HG03060 (cell line): Measurements from ENCODE around the gene LAD1.

ENCODE experiments used
- ATAC-seq: cut with Tn5 transposase; IDR thresholded peaks from one replicate; pipeline ENCODE4 v1.9.1; 2021; ENCODE audit warnings: low read depth, moderate number of reproducible peaks; ENCODE audit not compliant: unreplicated experiment

LAD1 gene

DNA sequence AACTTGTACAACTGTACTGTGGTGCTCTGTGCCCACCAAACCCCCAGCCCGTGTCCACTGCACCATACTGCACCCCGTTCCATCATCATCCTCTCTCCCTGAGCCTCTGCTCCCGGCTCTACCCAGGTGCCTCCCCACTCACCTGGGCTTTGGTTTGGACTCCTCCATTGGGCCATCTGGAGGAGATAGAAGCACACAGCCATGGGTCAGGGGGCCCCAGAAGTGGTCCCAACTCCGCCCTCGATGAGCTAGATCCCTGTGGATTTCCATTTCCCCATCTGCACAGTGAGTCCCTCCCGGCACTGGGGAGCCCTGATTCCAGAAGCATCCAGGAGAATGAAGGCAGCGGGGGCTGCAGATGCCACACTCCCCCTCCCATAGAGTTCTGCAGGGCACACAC, 32.4 kb downstream of the LAD1 start:
- no peak for ATAC-seq

DNA sequence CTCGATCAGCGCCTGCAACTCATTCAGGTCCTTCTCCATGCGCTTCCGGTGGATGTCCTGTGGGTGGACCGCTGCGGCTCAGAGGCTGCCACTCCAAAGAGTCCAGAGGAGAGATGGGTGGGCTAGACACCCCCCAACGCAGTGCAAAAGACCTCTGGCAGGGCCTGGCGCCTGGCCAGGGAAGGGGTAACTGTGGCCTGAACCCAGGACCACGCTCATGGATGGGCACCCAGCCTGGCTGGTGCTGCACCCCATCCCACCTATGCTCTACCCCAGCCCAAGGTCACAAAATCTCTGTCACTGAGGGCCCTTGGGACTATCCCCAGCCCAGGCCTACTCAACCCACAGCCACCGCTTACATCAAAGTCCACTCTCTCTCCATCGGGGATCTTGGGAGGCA, 33.9 kb downstream of the LAD1 start:
- no peak for ATAC-seq

DNA sequence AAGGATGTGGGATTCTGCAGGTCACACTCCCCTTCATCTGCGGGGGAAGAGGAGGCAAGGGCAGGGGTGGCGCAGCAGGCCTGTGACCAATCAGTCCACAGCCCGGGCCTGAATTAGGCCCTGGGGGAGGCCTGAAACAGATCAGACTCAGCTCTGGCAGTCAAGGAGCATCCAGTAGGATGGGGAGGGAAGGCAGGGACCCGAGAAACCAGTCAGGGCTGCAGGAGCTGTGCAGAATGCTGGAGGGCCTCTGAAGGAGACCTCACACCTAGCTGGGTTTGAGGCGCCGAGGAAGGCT, 34.4 kb downstream of the LAD1 start:
- ATAC-seq, result no peak

DNA sequence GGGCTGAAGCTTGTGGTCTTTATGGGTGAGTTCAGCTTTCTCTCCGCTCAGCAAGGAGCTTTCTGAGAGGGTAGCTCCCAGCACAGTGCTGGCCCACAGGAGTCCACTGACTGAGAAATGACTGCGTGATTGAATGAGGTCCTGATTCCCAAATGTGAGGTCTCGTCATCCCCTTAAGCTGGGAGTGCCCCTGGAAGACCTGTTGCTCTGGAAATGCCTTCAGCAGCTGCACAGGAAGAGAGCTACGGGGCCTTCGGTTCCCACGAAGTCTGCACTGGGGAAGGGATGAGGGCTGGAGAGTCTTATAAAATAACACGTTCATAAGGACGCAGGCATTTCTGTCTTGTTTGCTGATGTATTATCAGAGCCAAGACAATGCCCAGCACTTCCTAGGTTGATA, 35.7 kb downstream of the LAD1 start:
- ATAC-seq, result no peak

DNA sequence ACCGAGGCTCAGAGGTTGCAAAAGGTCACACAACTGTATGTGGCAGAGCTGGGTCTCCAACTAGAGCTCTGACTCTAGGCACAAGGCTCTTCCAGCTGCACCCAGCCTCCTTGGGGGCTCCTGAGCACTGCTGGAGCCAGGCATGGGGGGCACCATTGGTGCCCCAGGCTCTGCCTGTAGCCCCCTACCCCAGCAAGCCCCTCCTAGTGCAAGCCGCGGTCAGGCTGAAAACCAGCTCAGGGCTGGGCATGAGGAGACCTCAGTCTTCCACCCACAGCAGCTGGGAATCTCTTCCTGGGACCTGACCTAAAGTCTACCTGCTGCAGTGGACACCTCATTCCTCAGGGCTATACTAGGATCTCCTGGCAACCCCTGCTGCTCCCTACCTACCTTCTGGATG, 36.2 kb downstream of the LAD1 start:
- no peak for ATAC-seq

DNA sequence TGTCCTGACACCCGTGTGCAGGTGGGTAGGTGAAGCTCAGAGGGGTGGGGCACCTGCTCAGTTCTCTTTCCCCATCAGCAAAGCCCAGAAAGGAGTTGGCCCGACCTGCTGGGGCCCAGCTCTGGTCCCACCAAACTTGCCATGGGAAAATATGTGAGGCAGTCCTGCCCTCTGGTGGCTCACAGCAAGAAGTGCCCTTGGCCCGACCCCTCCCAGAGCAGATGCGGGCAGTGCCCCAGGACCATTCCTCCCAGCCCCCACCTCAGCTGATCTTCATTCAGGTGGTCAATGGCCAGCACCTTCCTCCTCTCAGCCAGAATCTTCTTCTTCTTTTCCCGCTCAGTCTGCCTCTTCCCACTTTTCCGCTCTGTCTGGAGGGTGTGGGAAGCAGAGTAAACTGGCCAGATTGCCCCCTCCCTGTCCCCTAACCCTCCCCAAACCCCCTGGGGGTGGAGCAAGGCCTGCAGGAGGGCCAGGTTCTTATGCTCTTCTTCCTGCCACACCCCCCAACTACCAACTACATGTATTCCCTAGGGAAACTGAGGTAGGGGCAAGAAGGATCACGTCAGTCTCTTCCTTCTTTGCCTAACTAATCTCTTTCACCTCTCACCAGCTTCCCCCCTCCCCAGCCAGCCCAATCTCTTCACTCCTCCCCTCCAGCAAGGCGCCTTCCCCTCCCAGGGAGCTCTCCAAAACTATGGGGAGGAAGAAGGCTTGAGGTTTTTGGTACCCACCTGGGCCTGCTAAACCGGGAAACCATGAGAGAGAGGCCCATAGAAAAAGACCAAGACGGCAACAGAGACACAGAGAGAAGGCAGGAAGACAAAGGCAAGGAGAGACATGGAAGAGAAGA, 37.2 kb downstream of the LAD1 start:
- ATAC-seq, result no peak

DNA sequence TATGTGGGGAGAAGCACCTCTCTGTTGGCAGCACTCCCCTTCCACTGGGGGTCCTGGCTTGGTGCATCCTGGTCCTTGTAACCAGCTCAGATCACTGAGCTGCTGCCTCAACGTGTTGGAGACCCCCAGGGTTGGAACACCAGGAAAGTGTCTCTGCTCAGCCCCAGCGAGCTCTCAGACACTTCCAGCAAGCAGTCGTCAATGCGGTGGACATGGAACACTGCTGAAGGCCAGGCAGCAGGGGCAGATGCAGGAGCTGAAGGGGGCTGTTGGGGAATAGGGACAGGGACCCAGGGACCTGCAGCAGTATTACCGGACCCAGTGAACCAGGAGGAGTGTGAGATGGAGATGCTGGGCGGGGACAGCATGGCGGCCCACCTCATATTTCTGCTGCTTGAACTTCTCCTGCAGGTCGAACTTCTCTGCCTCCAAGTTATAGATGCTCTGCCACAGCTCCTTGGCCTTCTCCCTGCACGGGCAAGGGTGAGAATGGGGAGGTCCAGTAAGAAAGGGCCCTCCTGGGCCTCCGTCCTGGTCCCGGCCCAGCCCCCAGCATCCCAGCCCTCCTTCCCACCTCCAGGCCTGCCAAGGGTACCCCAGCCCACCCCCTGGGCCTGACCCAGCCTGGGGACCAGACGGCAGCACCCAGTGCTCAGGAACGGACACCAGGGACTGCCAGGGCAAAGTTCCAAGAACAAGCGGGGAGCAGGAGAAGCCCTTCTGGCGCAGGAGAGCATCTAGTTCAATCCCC, 38.0 kb downstream of the LAD1 start:
- no peak for ATAC-seq

DNA sequence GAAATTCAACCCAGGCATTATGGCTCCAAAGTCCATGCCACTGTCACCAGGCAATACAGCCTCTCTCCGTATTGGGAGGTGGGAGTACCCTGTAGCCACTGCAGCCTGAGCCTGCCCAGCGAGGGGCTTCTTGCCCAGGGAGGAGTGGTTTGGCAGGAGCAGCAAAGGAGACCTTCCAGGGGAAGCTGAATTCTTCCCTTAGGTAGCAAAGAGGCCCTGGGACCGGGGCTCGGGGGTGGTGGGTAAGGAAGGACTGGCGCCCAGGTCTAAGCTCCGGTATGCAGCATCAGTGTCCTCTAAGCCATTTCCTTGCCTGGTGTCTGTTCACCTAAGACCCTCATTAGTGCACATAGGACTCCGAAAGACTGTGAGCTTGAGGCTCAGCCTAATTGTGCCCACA, 38.6 kb downstream of the LAD1 start:
- ATAC-seq, result no peak

DNA sequence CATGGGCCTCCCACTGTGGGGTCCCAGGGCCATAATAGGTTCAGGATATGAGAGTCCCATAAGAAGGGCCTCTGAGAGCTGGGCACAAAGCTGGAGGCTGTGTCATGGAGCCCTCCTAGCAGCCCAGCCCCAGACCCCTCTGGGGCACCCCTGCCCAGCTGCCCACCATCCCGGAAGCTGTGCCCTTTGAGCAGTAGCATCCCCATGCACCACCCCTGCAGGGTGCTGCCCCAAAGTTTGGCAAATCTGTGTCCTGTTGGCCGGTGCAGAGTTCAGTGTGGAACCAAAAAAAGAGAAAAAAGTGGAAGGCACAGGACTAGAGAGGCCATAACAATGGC, 39.3 kb downstream of the LAD1 start:
- ATAC-seq, result no peak

DNA sequence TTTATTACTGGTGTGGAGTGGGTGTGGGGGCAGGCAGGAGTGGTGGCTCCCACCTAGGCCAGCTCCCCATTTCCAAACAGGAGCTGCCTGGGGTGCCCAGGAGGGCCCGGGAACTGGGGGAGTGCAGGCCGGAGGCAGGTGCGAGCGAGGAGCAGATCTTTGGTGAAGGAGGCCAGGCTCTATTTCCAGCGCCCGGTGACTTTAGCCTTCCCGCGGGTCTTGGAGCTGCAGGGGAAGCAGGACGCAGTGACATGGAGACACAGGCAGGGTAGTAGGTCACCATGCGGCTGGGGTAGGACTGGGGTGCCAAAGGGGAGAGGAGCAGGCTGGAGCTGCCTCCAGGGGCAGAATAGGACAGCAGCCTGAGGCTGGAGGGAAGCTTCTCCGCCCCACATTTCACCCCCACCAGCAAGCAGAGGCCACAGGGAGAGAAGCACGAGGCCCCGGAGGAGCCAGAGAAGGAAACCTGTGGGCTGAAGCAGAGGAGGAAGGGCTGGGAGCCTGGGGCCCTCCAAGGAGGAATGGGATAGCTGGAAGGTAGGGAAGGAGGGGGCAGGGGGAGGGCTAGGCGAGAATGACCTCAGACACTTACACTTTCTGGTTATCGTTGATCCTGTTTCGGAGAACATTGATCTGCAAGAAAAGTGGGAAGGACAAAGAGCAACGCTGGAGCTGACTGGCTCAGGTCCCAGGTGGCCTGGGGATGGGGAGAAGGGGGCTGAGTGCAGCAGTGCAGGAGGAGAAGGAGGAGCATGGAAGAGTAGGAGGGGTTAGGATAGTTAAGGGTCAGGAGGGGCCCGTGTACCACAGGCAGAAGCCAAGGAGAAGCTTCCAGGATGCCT, 39.9 kb downstream of the LAD1 start:
- ATAC-seq, result no peak

DNA sequence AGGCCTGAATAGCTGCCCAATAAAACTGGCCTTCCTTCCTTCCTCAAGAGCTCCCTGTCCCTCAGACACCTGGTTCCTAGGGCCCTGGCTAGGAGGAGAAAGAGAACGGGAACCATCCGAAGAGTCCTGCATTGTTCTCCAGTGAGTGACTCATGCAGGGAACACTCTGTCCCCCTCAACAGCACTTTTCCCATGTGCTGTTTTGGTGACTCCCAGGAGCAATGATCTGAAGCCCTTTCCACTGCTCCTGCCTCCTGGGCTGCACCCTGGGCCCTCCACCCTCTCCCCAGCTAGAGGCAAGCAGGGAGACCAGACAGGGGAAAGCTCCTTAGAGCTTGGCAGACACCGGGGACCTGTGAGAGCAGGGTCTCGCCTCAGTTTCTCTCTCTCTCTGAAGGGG, 40.5 kb downstream of the LAD1 start:
- no peak for ATAC-seq

DNA sequence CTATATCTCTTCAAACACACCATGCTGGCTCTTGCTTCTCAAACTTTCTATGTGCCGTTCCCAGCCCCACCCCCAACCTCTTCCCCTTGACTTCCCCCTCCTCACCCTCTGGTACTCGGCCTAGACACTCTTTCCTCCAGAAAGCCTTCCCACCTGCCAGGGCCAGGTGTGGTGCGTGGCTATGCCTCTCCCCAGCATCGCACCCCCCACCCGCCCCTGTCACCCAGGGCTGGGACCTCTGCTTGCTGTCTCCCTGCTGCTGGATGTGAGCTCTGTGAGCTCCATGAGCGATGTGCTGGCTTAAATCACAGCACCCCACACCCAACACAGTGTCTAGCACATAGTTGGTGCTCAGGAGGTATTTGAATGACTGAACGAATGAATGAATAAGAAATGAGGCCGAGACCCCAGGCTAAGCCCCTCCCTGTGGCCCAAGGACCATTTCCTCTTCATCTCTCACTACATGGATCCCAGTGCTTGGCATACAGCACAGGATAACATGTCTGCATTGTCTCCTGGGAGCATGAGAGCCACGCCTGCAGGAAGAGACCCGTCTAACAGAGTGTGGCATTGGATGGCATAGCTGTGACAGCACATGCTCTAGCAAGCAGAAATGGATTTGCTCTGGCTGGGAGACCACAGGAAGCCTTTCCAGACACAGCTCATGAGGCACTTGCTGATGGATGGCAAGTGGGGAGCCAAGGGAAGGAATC, 41.3 kb downstream of the LAD1 start:
- no peak for ATAC-seq

DNA sequence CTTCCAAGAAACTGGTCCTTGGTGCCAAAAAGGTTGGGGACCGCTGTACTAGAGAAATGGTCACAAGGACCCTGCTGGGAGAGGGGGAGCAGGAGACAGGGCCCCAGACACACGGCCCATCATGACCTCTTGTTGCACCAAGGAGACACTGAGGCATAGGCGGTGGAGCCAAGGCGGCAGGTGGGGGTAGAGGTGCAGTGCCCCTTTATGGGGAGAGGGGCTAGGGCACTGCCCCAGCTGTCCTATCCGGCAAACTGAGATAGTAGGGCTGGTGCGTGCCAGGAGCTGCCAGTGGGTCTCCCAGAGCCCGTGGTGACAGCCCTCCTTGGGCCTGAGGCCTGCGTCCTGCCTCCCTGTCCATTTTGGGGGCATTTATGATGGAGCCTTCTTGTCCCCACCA, 41.9 kb downstream of the LAD1 start:
- no peak for ATAC-seq

DNA sequence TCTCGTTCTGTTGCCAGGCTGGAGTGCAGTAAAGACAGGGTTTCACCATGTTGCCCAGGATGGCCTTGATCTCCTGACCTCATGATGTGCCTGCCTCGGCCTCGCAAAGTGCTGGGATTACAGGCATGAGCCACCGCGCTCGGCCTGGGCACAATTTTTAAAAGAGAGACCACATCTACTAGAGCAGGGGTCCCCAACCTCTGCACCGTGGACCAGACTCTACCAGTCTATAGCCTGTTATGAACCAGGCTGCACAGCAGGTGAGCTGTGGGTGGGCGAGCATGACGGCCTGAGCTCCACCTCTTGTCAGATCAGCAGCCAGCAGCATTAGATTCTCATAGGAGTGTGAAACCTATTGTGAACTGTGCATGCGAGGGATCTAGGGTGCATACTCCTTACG, 42.4 kb downstream of the LAD1 start:
- no peak for ATAC-seq

DNA sequence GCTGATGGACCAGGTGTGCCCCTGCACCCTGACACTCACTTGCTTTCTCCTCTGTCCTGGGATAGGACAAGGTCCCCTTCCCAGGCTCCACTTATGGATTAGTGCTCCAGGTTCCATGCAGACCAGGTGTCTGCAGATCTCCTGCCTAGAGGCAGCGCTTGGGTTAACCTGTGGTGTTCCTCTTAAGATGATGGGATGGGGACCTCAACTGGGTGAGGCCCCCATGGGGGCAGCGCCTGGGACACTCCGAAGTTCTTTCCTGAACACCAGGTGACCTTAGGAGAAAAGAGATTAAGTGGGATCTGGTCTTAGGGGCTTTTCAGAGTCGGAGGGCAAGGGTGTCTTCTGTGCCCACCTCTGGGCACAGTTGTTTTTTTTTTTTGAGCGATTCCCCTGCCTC, 42.9 kb downstream of the LAD1 start:
- no peak for ATAC-seq

DNA sequence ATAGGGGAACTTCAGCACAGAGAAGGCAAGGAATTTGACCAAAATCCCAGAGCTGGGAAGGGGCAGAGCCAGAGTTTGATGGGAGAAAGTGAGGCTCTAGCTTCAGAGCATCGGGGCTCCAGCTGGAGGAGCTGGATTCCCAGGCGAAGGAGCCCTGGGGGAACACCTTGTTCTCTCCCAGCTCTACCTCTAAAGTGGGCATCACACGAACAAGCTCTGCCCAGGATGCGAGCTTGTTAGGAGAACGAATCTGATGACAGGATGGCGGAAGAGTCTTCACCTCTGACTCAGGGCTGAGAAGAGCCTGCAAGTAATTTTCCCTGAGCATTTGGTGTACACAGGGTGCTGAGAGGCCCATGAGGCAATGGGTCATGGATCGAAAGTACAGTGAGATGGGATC, 43.7 kb downstream of the LAD1 start:
- no peak for ATAC-seq

DNA sequence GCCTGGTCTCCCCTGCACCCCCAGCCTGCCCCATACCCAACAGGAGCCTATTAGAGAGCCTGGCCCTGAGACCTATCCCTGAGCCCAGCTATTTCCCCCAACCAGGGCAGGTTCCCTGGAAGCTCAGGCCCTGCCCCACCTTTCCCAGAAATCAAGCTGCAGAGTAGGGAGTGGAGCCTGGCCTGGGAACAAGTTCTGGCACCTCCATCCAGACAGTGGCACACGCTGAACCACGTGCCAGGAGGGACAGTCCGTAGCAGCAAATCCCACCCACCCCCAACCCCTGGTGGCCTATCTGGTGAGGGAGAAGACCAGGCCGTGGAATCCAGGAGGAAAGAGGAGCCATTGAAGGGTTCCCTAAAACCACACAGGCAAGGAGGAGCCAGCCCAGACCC, 44.2 kb downstream of the LAD1 start:
- no peak for ATAC-seq

DNA sequence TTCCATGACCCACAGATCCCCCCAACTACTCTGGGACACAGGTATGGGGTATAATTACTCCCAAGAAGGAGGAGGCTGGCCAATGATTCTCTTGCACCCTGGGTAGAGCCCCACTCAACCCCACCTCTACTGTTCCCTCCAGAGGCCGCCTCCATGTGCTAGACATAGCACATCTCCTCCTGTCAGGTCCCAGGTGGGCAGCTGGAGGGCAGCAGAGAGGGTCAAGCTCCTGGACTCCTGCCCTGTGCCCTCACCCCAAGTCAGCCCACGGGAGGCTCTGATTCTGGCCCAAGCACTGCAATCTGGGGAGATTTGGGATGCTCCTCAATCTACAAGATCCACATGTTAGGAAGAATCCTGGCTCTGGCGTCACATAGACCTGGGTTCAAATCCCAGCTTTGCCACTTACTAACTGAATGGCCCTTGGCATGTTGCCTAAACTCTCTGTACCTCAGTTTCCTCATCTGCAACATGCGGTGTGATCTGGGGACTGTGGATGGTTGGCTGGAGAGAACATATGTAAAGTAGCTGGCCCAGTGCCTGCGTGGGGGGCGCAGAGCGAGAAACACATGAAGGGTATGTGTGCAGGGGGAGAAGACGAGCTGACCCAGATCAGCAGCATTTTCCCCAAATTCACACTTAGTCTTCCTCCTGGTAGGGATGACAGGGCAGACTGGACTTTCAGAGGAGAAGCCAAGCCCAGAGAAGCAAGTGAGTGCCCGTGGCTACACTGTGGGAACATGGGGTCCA, 44.8 kb downstream of the LAD1 start:
- ATAC-seq, result no peak

DNA sequence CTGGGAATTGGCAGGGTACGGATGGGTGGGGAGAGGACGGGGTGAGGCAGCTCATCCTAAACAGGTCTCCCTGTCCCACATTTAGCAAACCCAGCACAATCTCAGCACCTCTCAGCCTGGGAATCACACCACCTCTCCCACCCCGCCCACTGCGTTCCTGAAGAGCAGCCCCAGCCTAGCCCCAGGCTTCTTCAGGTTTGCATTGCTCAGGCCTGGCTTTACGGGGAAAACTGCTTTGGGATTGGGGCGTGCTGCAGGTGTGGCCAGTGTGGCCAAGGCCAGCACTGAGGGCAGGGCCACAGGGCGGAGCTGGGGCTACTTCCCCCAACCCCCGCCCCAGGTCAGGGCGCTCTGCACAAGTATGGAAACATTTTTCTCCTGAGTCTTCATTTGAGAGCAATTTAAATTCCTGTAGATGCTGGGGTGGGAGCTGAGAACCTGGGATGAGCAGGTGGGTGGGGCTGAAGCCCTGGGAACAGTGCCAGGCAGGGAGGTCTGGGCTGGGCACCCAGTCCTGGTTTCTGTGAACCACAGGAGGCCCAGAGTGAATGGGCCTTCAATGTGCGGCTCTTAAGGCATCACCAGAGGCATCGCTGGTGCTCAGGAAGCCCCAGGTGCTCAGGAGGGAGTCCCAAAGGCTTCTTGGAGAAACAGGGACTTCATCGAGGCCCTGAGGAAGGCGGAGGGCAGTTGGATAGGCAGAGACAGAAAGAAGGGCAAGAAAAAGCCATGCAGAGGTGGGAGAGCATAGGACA, 45.8 kb downstream of the LAD1 start:
- ATAC-seq, result no peak

DNA sequence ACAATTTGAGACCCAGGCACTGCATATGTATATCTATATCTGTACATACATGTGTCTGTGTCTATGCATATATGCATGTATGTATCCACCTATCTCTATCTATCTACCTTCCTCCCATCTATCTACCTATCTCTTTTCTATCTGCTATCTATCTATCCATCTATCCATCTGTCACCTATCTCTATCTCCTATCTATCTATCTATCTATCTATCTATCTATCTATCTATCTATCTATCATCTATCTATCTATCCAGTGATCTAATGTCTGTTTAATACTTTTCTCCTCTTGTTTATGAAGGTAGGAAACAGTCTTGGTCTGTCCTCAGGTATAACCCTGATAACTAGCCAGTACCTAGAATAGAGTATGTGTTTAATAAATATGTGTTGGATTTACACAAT, 47.5 kb downstream of the LAD1 start:
- ATAC-seq, result no peak
